HCT116 (cell line): ENCODE data around the gene MAGEA12.
"Not testable (repeated sequence)": the region's sequence is repeated elsewhere in the genome, so short reads cannot be mapped to it uniquely, and the experiment has no call there.

ENCODE experiments used
- EZH2 ChIP-seq: fragments of 200-600 bp; sonication (generic); IDR thresholded peaks from 2 replicates; pipeline ENCODE4 v1.6.1; 2017; ENCODE audit warnings: antibody characterized with exemption, mixed run types
- POLR2A ChIP-seq: IDR thresholded peaks from 2 replicates; pipeline ENCODE4 v1.7.0; 2011; ENCODE audit warnings: borderline replicate concordance; ENCODE audit not compliant: insufficient read depth, insufficient read length; ENCODE audit errors: extremely low read depth
- POLR2AphosphoS5 ChIP-seq: IDR thresholded peaks from 2 replicates; pipeline ENCODE4 v1.6.1; 2011; ENCODE audit warnings: mild to moderate bottlenecking, low read depth, low read length, moderate library complexity
- SIN3A ChIP-seq: IDR thresholded peaks from 2 replicates; pipeline ENCODE4 v1.6.1; 2012; ENCODE audit warnings: low read depth
- YY1 ChIP-seq: IDR thresholded peaks from 2 replicates; pipeline ENCODE4 v1.6.1; 2011; ENCODE audit warnings: low read length, low read depth, moderate library complexity, mild to moderate bottlenecking; ENCODE audit not compliant: insufficient replicate concordance; ENCODE audit errors: extremely low read depth
- ZNF274 ChIP-seq: fragments of 200-500 bp; sonication (Bioruptor generic); IDR thresholded peaks from 2 replicates; pipeline ENCODE4 v1.6.1; 2014; ENCODE audit warnings: mild to moderate bottlenecking, low read depth, low read length, inconsistent platforms
- TF ChIP-seq, protein P1 (sequence below): IDR thresholded peaks from 2 replicates; pipeline ENCODE4 v1.6.1; 2012; ENCODE audit warnings: low read depth
- TF ChIP-seq, protein P2 (sequence below), 3 experiments: fragments of 200-600 bp in 1 of 3; sonication (generic) in 1 of 3; IDR thresholded peaks in 2 of 3; conservative IDR thresholded peaks in 1 of 3; 2 replicates each; pipeline ENCODE4 v1.5.1; 2012 to 2017; ENCODE audit warnings: low read depth in 2 of 3, low read length in 2 of 3, antibody characterized with exemption in 1 of 3, borderline replicate concordance in 1 of 3, control low read depth in 1 of 3, mild to moderate bottlenecking in 1 of 3, mixed read lengths in 1 of 3, mixed run types in 1 of 3, moderate library complexity in 1 of 3; ENCODE audit not compliant: insufficient read depth in 1 of 3
- TF ChIP-seq, protein P3 (sequence below): IDR thresholded peaks from 2 replicates; pipeline ENCODE4 v1.6.1; 2012

GRCh38 chrX:152709173-152709572 is 24.4 kb upstream of the MAGEA12 start, which contains the start of gene CSAG2:
- not testable (repeated sequence) for TF ChIP-seq POLR2A, EZH2, YY1, POLR2AphosphoS5, SIN3A, ZNF274
- TF ChIP-seq, protein P1, sequence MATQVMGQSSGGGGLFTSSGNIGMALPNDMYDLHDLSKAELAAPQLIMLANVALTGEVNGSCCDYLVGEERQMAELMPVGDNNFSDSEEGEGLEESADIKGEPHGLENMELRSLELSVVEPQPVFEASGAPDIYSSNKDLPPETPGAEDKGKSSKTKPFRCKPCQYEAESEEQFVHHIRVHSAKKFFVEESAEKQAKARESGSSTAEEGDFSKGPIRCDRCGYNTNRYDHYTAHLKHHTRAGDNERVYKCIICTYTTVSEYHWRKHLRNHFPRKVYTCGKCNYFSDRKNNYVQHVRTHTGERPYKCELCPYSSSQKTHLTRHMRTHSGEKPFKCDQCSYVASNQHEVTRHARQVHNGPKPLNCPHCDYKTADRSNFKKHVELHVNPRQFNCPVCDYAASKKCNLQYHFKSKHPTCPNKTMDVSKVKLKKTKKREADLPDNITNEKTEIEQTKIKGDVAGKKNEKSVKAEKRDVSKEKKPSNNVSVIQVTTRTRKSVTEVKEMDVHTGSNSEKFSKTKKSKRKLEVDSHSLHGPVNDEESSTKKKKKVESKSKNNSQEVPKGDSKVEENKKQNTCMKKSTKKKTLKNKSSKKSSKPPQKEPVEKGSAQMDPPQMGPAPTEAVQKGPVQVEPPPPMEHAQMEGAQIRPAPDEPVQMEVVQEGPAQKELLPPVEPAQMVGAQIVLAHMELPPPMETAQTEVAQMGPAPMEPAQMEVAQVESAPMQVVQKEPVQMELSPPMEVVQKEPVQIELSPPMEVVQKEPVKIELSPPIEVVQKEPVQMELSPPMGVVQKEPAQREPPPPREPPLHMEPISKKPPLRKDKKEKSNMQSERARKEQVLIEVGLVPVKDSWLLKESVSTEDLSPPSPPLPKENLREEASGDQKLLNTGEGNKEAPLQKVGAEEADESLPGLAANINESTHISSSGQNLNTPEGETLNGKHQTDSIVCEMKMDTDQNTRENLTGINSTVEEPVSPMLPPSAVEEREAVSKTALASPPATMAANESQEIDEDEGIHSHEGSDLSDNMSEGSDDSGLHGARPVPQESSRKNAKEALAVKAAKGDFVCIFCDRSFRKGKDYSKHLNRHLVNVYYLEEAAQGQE, result not testable (repeated sequence)
- TF ChIP-seq, protein P2, sequence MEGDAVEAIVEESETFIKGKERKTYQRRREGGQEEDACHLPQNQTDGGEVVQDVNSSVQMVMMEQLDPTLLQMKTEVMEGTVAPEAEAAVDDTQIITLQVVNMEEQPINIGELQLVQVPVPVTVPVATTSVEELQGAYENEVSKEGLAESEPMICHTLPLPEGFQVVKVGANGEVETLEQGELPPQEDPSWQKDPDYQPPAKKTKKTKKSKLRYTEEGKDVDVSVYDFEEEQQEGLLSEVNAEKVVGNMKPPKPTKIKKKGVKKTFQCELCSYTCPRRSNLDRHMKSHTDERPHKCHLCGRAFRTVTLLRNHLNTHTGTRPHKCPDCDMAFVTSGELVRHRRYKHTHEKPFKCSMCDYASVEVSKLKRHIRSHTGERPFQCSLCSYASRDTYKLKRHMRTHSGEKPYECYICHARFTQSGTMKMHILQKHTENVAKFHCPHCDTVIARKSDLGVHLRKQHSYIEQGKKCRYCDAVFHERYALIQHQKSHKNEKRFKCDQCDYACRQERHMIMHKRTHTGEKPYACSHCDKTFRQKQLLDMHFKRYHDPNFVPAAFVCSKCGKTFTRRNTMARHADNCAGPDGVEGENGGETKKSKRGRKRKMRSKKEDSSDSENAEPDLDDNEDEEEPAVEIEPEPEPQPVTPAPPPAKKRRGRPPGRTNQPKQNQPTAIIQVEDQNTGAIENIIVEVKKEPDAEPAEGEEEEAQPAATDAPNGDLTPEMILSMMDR (IDR thresholded peaks at IDR 0.05 in 2 of 3, conservative IDR thresholded peaks at IDR 0.05 in 1 of 3; ENCODE audit: borderline replicate concordance in 1 of 3, insufficient read depth in 1 of 3, low read depth in 2 of 3, low read length in 2 of 3), result not testable (repeated sequence)
- TF ChIP-seq, protein P3, sequence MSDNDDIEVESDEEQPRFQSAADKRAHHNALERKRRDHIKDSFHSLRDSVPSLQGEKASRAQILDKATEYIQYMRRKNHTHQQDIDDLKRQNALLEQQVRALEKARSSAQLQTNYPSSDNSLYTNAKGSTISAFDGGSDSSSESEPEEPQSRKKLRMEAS, result not testable (repeated sequence)
